ENCODE data around the gene GOLGA2. TPM values are rescaled to one million over a fixed set of nuclear protein-coding genes. Genes with fewer than 3 reads are reported as not detected.

The GOLGA2 gene
- total and polyA plus RNA-seq, 4 donors: 56.0 to 137 (median 89.7) TPM

- TF ChIP-seq CTCF (IDR thresholded peaks at IDR 0.05; ENCODE audit: control extremely low read depth, extremely low read depth): no peak
- no peaks in the 10 kb centered on the region for H3K9me3 ChIP-seq (ENCODE audit: control insufficient read depth in 4 of 4, insufficient read depth in 3 of 4, low read length in 3 of 4)
- H3K36me3 ChIP-seq (ENCODE audit: control insufficient read depth in 4 of 4, insufficient read depth in 4 of 4, low read length in 4 of 4): peaks cover 23 to 61% (median 31%) of the 10 kb centered on the region in 4 donors
- H3K27me3 ChIP-seq (ENCODE audit: control insufficient read depth in 3 of 3, insufficient read depth in 3 of 3, low read length in 2 of 3): no peaks in the 10 kb centered on the region
- DNase-seq: no peak
- no peak overlapping the region for H3K27ac ChIP-seq (ENCODE audit: low read depth in 1 of 2, low read length in 1 of 2)
- no peaks in the 10 kb centered on the region for H3K4me1 ChIP-seq (ENCODE audit: control insufficient read depth in 5 of 5, insufficient read depth in 5 of 5, low read length in 5 of 5)
- 88 to 89% methylated on average over 5 to 6 of the region's 6 CpGs for WGBS, 2 donors
- no peak for ATAC-seq (ENCODE audit: insufficient read depth, low FRiP score)
- no peak overlapping the region for H3K4me3 ChIP-seq
- H3K9ac ChIP-seq (ENCODE audit: insufficient read depth in 1 of 2, low read length in 2 of 2): no peak overlapping the region
Measured at GRCh38 chr9:128258326-128258725, 17.5 kb downstream of the GOLGA2 start.

- no peak for TF ChIP-seq CTCF (IDR thresholded peaks at IDR 0.05; ENCODE audit: control extremely low read depth, extremely low read depth)
- peaks cover 23 to 57% (median 30%) of the 10 kb centered on the region in 4 donors for H3K36me3 ChIP-seq (ENCODE audit: control insufficient read depth in 4 of 4, insufficient read depth in 4 of 4, low read length in 4 of 4)
- ATAC-seq (ENCODE audit: insufficient read depth, low FRiP score): no peak
Measured at GRCh38 chr9:128257907-128258306, 17.9 kb downstream of the GOLGA2 start.

GRCh38 chr9:128257086-128257825 lies 18.6 kb downstream of the GOLGA2 start:
- 79 to 86% methylated on average over 23 of the region's 23 CpGs for WGBS, 2 donors
- Histone ChIP-seq H3K4me3 (no peak overlapping the region), H3K36me3 (ENCODE audit: control insufficient read depth in 4 of 4, insufficient read depth in 4 of 4, low read length in 4 of 4) (peaks cover 23 to 50% (median 25%) of the 10 kb centered on the region in 4 donors)

More at GRCh38 chr9:128257907-128258306, 17.9 kb downstream of the GOLGA2 start:
- Histone ChIP-seq H3K4me1 (ENCODE audit: control insufficient read depth in 5 of 5, insufficient read depth in 5 of 5, low read length in 5 of 5) (no peaks in the 10 kb centered on the region), H3K9ac (ENCODE audit: insufficient read depth in 1 of 2, low read length in 2 of 2) (no peak overlapping the region), H3K9me3 (ENCODE audit: control insufficient read depth in 4 of 4, insufficient read depth in 3 of 4, low read length in 3 of 4) (no peaks in the 10 kb centered on the region), H3K4me3 (no peak overlapping the region), H3K27ac (ENCODE audit: low read depth in 1 of 2, low read length in 1 of 2) (no peak overlapping the region), H3K27me3 (ENCODE audit: control insufficient read depth in 3 of 3, insufficient read depth in 3 of 3, low read length in 2 of 3) (no peaks in the 10 kb centered on the region)
- DNase-seq: no peak
- WGBS, 2 donors: 91 to 94% methylated on average over 11 of the region's 11 CpGs

More at GRCh38 chr9:128257086-128257825, 18.6 kb downstream of the GOLGA2 start:
- H3K9ac ChIP-seq (ENCODE audit: insufficient read depth in 1 of 2, low read length in 2 of 2): no peak overlapping the region
- H3K9me3 ChIP-seq (ENCODE audit: control insufficient read depth in 4 of 4, insufficient read depth in 3 of 4, low read length in 3 of 4): no peaks in the 10 kb centered on the region
- ATAC-seq (ENCODE audit: insufficient read depth, low FRiP score): no peak
- no peak for DNase-seq
- no peaks in the 10 kb centered on the region for H3K27me3 ChIP-seq (ENCODE audit: control insufficient read depth in 3 of 3, insufficient read depth in 3 of 3, low read length in 2 of 3)
- H3K27ac ChIP-seq (ENCODE audit: low read depth in 1 of 2, low read length in 1 of 2): no peak overlapping the region
- TF ChIP-seq CTCF (IDR thresholded peaks at IDR 0.05; ENCODE audit: control extremely low read depth, extremely low read depth): no peak
- H3K4me1 ChIP-seq (ENCODE audit: control insufficient read depth in 5 of 5, insufficient read depth in 5 of 5, low read length in 5 of 5): no peaks in the 10 kb centered on the region

Measured in lung (tissue), 12 donors.